ENCODE results near the gene TXK. TPM values are rescaled to one million over a fixed set of nuclear protein-coding genes. Genes with fewer than 3 reads are reported as not detected.

The TXK gene
- total and polyA plus RNA-seq, 10 of the 15 experiments (the other 5 are each of a cell fraction or from before 2014, with no cell fraction given) = 0.44 to 2.9 (median 1.4) TPM

- TF ChIP-seq PML (IDR thresholded peaks at IDR 0.05; ENCODE audit: low read length) (no peak), PRDM15 (CRISPR knock-in tag; IDR thresholded peaks at IDR 0.05) (no peak)
These were observed 23.5 kb downstream of the TXK start (continued) for GRCh38 chr4:48110452-48110978.

DNA sequence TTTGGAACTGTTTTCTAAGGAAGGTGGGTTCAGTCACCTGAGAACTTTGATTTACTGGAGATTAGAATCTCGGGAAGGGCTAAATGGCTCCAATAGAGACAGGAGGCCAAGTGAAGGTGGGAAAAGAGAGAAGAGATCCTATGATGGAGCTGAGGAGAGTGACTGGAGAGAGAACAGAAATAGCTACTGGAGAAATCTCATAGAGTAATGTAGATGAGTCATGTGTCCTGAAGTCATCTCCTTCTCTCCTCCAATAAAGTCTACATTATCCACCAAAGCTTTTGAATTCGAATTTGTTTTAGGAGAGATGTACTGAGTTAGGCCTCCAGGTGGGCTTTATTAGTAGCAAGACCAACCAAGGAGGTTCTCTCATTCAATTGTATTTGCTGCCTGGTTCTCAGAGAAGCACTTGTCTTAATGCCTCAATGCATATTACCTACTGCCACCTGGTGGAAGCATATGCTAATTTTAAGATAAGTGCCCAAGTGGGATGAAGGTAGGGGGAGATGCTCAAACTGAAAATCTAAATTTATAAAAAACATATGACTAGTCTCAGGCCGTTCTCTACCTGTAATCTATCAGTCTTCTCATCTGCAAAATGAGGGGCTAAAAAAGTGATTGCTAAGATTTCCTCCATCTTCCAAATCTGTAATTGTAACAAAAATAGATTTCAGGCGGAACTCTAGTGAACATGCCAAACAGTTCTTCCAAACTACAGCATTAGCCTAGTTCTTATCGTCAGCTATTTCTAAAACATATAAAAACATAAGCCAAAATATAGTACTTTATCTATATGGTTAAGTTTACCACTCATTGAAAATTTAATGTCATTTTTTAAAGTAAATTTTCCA lies 24.4 kb downstream of the TXK start:
- Histone ChIP-seq H3K4me3 (no peak overlapping the region), H3K36me3 (ENCODE audit: control insufficient read depth in 2 of 2, insufficient read depth in 2 of 2, low read length in 1 of 2) (no peaks in the 10 kb centered on the region), H3K4me1 (ENCODE audit: control insufficient read depth, insufficient read depth, low read length) (no peaks in the 10 kb centered on the region), H3K27me3 (replicated peaks in 1 of 2; ENCODE audit: control insufficient read depth in 2 of 2, insufficient read depth in 2 of 2, low read length in 1 of 2) (no peaks in the 10 kb centered on the region), H4K20me1 (ENCODE audit: control insufficient read depth, insufficient read depth) (no peaks in the 10 kb centered on the region), H3K9ac (ENCODE audit: control insufficient read depth, insufficient read depth, low read length) (no peak overlapping the region), H2AFZ (ENCODE audit: control insufficient read depth, low read depth, low read length) (no peak overlapping the region), H3K27ac (ENCODE audit: control insufficient read depth, insufficient read depth) (no peak overlapping the region), H3K9me3 (replicated peaks; ENCODE audit: control insufficient read depth, insufficient read depth, low read length) (no peaks in the 10 kb centered on the region), H3K79me2 (ENCODE audit: control insufficient read depth, insufficient read depth, low read length) (no peaks in the 10 kb centered on the region), H3K4me2 (ENCODE audit: control insufficient read depth, insufficient read depth) (no peak overlapping the region)
- 42% methylated on average over 5 of the region's 5 CpGs for WGBS (ENCODE audit: insufficient coverage, insufficient replicate concordance, low lambda C conversion rate, missing lambda C conversion rate)
- FAIRE-seq (peak; percentile 68), ATAC-seq (peak; percentile 90), DNase-seq (ENCODE audit: low read depth, low spot score) (no peak)
- ChIA-PET RAD21 (ENCODE audit: unreplicated experiment) (interaction anchor here (0.5 to 1.5 kb wide), 9 partner anchors 8 to 186 kb away, joined by 3 to 5 read pairs (median 3); no protein-coding TSS in a partner anchor), POLR2A (interaction anchor here (0.6 kb wide), 1 partner anchor 156 kb away, joined by 3 read pairs; no protein-coding TSS in a partner anchor), SMC1A (ENCODE audit: uncharacterized antibody, unreplicated experiment) (interaction anchor here (0.7 to 2.4 kb wide), 17 partner anchors 8 to 181 kb away, joined by 3 to 21 read pairs (median 4); no protein-coding TSS in a partner anchor), CTCF (interaction anchor here (0.7 to 4.3 kb wide), 28 partner anchors 9 to 268 kb away, joined by 3 to 28 read pairs (median 5); no protein-coding TSS in a partner anchor)
- in situ Hi-C loops (cut with MboI) (no loop called here), intact Hi-C loops (cut with micrococcal nuclease; ENCODE audit: unreplicated experiment) (loop anchor here (5.0 kb wide), 1 partner anchor 107 kb away; no protein-coding TSS in a partner anchor)
- no TSS peak for BruUV-seq (replicated peaks)
- TF ChIP-seq FOXK2 (IDR thresholded peaks at IDR 0.05) = no peak
- TF ChIP-seq GABPA (IDR thresholded peaks at IDR 0.05; ENCODE audit: low read depth) = no peak
- no peak for TF ChIP-seq SPI1 (IDR thresholded peaks at IDR 0.05; ENCODE audit: borderline replicate concordance, insufficient read depth, low read depth, low read length)
- TF ChIP-seq, protein P1, sequence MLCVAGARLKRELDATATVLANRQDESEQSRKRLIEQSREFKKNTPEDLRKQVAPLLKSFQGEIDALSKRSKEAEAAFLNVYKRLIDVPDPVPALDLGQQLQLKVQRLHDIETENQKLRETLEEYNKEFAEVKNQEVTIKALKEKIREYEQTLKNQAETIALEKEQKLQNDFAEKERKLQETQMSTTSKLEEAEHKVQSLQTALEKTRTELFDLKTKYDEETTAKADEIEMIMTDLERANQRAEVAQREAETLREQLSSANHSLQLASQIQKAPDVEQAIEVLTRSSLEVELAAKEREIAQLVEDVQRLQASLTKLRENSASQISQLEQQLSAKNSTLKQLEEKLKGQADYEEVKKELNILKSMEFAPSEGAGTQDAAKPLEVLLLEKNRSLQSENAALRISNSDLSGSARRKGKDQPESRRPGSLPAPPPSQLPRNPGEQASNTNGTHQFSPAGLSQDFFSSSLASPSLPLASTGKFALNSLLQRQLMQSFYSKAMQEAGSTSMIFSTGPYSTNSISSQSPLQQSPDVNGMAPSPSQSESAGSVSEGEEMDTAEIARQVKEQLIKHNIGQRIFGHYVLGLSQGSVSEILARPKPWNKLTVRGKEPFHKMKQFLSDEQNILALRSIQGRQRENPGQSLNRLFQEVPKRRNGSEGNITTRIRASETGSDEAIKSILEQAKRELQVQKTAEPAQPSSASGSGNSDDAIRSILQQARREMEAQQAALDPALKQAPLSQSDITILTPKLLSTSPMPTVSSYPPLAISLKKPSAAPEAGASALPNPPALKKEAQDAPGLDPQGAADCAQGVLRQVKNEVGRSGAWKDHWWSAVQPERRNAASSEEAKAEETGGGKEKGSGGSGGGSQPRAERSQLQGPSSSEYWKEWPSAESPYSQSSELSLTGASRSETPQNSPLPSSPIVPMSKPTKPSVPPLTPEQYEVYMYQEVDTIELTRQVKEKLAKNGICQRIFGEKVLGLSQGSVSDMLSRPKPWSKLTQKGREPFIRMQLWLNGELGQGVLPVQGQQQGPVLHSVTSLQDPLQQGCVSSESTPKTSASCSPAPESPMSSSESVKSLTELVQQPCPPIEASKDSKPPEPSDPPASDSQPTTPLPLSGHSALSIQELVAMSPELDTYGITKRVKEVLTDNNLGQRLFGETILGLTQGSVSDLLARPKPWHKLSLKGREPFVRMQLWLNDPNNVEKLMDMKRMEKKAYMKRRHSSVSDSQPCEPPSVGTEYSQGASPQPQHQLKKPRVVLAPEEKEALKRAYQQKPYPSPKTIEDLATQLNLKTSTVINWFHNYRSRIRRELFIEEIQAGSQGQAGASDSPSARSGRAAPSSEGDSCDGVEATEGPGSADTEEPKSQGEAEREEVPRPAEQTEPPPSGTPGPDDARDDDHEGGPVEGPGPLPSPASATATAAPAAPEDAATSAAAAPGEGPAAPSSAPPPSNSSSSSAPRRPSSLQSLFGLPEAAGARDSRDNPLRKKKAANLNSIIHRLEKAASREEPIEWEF (IDR thresholded peaks at IDR 0.05; ENCODE audit: insufficient replicate concordance, low read depth, low read length) = no peak
- TF ChIP-seq, protein P2, sequence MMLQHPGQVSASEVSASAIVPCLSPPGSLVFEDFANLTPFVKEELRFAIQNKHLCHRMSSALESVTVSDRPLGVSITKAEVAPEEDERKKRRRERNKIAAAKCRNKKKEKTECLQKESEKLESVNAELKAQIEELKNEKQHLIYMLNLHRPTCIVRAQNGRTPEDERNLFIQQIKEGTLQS (IDR thresholded peaks at IDR 0.05; ENCODE audit: borderline replicate concordance, extremely low read depth, low read depth, low read length) = no peak

Measured in GM12878 (cell line).